Left ventricle myocardium inferior (tissue), 1 donor: ENCODE data around the gene NAV2. TPM values are rescaled to one million over a fixed set of nuclear protein-coding genes. Genes with fewer than 3 reads are reported as not detected.
A peak's percentile ranks its signal among the peaks of the same experiment; 100 is the strongest.

Experiments used
- DNase-seq: peaks from one replicate; pipeline ENCODE4 v3.0.0-alpha.2; 2020
- H3K27ac ChIP-seq: fragments of 200-600 bp; replicated peaks from 2 replicates; pipeline ENCODE4 v1.8.0; 2021
- H3K27me3 ChIP-seq: fragments of 200-600 bp; 2 replicates; pipeline ENCODE4 v1.8.0; 2021; ENCODE audit warnings: low read depth
- H3K36me3 ChIP-seq: fragments of 200-600 bp; 2 replicates; pipeline ENCODE4 v1.8.0; 2021
- H3K4me1 ChIP-seq: fragments of 200-600 bp; 2 replicates; pipeline ENCODE4 v1.8.0; 2021
- H3K4me3 ChIP-seq: fragments of 200-600 bp; 2 replicates; pipeline ENCODE4 v1.8.0; 2021; ENCODE audit warnings: mild to moderate bottlenecking, moderate library complexity
- H3K9me3 ChIP-seq: fragments of 200-600 bp; replicated peaks from 2 replicates; pipeline ENCODE4 v1.8.0; 2021
- intact Hi-C: fragments of 100-400 bp; cut with micrococcal nuclease; formaldehyde crosslinking; loops from one replicate; pipeline ENCODE4 v1.11.0; 2022
- total RNA-seq: library from RNA; stranded (reverse); fragmentation: NEBNext Ultra II Directional; extraction: Animal tissue kit (Norgen Biotek cat#: 25700); gene quantifications from one replicate; pipeline ENCODE4 v1.2.1, GENCODE V29; 2021
- TF ChIP-seq, protein P1 (sequence below): fragments of 200-600 bp; IDR thresholded peaks from 2 replicates; pipeline ENCODE4 v1.8.0; 2021; ENCODE audit warnings: antibody characterized with exemption, mild to moderate bottlenecking, borderline replicate concordance
- donor health status: DM: no; HTN: yes; CAD: no; lungs with severe emphysema.

NAV2 gene
- total RNA-seq, 1 donor from 2014 or later = 14.3 TPM

- H3K36me3 ChIP-seq = no peaks in the 10 kb centered on the region
- peaks cover 30% of the 10 kb centered on the region for H3K4me1 ChIP-seq
- H3K27me3 ChIP-seq = peaks cover 100% of the 10 kb centered on the region
- TF ChIP-seq, protein P1, sequence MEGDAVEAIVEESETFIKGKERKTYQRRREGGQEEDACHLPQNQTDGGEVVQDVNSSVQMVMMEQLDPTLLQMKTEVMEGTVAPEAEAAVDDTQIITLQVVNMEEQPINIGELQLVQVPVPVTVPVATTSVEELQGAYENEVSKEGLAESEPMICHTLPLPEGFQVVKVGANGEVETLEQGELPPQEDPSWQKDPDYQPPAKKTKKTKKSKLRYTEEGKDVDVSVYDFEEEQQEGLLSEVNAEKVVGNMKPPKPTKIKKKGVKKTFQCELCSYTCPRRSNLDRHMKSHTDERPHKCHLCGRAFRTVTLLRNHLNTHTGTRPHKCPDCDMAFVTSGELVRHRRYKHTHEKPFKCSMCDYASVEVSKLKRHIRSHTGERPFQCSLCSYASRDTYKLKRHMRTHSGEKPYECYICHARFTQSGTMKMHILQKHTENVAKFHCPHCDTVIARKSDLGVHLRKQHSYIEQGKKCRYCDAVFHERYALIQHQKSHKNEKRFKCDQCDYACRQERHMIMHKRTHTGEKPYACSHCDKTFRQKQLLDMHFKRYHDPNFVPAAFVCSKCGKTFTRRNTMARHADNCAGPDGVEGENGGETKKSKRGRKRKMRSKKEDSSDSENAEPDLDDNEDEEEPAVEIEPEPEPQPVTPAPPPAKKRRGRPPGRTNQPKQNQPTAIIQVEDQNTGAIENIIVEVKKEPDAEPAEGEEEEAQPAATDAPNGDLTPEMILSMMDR = no peak
- no peak overlapping the region for H3K27ac ChIP-seq
- intact Hi-C loops = no loop called here
- H3K9me3 ChIP-seq = no peaks in the 10 kb centered on the region
- H3K4me3 ChIP-seq = no peak overlapping the region
- DNase-seq = peak; percentile 42
These were observed 446.1 kb downstream of the NAV2 start for GRCh38 chr11:20158597-20159257.

DNA sequence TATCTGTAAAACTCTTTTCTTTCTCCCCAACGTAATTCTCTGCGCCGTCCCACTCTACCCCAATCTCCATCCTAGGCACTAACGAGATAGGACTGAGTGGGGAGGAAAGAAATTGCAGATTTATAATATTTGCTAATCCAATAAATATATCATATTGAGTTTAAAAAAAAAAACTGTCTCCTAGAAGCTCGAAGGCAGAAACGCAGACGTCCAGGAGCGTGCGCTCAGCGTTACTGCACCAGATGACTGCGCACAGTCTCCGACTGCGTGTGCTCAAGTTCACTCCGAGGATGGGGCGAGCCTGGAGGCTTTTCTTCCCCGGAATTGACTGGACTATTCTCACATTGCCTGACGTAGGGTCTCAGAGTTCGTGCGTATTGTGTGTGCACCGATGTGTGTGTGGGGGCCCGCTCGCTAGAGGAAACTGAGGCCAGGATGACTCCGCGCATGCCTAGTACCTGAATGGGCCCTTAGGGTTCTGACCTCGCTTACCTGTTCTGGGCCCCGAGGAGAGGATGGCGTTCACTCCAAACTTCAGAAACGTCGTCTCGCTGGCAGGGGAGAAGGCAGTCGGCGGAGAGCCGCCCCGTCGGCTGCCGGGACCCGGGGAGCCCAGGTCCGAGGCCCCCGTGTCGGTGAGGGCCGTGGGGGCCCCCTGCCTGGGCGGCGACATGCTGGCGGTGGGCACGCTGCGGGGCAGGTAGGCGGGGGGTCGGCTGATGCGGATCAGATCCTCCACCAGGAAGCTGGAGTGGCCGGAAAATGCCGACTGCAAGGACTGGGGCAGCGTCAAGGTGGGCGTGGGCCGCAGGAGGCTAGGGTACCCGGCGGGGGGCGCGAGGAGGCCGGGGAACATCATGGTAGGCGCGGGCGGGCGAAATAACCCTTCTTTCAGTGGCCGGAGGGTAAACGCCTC is 447.1 kb downstream of the NAV2 start:
- intact Hi-C loops = no loop called here
- no peak overlapping the region for H3K27ac ChIP-seq
- H3K4me1 ChIP-seq = peaks cover 35% of the 10 kb centered on the region
- TF ChIP-seq, protein P1 = no peak
- H3K36me3 ChIP-seq = no peaks in the 10 kb centered on the region
- peaks cover 100% of the 10 kb centered on the region for H3K27me3 ChIP-seq
- H3K4me3 ChIP-seq = no peak overlapping the region
- DNase-seq = no peak
- no peaks in the 10 kb centered on the region for H3K9me3 ChIP-seq

- H3K9me3 ChIP-seq = no peaks in the 10 kb centered on the region
- no peak within 1 kb of the TSS for H3K27ac ChIP-seq
- TF ChIP-seq, protein P1 = no peak
- H3K4me3 ChIP-seq = no peak within 1 kb of the TSS
- peaks cover 35% of the 10 kb centered on the region for H3K4me1 ChIP-seq
- no peak for DNase-seq
- H3K27me3 ChIP-seq = peaks cover 100% of the 10 kb centered on the region
- H3K36me3 ChIP-seq = no peaks in the 10 kb centered on the region
- intact Hi-C loops = no loop called here
These were observed 448.0 kb downstream of the NAV2 start, which contains the start of gene DBX1 for GRCh38 chr11:20160425-20161229. DBX1 (minus strand) TSS chr11:20160475; CDS start chr11:20160324, 151 bp downstream.

GRCh38 chr11:20161230-20161918 is 448.7 kb downstream of the NAV2 start:
- Histone ChIP-seq H3K4me3 (no peak overlapping the region), H3K9me3 (no peaks in the 10 kb centered on the region), H3K27me3 (peaks cover 100% of the 10 kb centered on the region), H3K4me1 (peaks cover 31% of the 10 kb centered on the region), H3K36me3 (no peaks in the 10 kb centered on the region), H3K27ac (no peak overlapping the region)
- DNase-seq = no peak
- intact Hi-C loops = no loop called here
- TF ChIP-seq, protein P1 = no peak
